HG02852 (cell line): ENCODE results near the gene SPOPL.
A peak's percentile ranks its signal among the peaks of the same experiment; 100 is the strongest.
"Not testable (repeated sequence)": the region's sequence is repeated elsewhere in the genome, so short reads cannot be mapped to it uniquely, and the experiment has no call there.

Experiments used
- ATAC-seq: cut with Tn5 transposase; IDR thresholded peaks from one replicate; pipeline ENCODE4 v1.9.1; 2021; ENCODE audit warnings: mild to moderate bottlenecking, moderate library complexity; ENCODE audit not compliant: unreplicated experiment

The SPOPL gene

GRCh38 chr2:138501425-138502254 lies at the start of gene SPOPL:
SPOPL (plus strand) TSS chr2:138501770; CDS start chr2:138550217, 48,447 bp downstream.
- ATAC-seq = peak; percentile 79

GRCh38 chr2:138452324-138452723 lies 49.2 kb upstream of the SPOPL start:
- no peak for ATAC-seq

DNA sequence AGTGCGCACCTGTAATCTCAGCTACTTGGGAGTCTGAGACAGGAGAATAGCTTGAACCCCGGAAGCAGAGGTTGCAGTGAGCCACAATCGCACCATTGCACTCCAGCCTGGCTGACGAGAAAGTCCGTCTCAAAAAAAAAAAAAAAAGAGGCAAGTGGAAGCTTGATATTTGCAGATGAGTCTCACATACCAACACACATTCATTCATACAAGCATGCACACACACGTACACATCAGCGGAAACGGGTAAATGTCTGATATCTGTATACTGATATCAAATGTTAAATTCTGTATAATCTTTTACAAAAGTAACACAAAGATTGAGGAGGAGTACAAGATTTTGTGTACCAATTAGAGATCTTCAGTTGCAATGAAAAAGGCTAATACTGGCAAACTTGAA lies 47.8 kb upstream of the SPOPL start:
- no peak for ATAC-seq

GRCh38 chr2:138454761-138455160 lies 46.8 kb upstream of the SPOPL start:
- no peak for ATAC-seq

DNA sequence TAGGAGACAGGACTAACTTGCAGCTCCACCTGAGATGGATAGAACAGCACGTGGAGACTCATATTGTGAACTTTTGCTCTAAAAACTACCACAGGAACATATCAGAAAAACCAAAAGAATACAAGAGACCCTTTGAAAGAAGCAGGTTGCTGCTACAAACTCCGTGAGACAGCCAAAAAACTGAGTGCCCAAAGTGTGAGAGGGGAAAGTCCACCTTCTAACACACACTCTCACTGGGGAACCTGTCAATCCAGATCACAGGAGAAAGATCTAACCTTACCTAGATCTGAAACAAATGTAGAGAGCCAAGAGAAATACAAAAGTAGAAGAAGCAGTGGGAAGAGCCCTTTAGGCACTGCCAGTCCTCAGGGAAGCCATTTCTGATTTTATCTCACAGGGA lies 46.3 kb upstream of the SPOPL start:
- ATAC-seq = no peak

DNA sequence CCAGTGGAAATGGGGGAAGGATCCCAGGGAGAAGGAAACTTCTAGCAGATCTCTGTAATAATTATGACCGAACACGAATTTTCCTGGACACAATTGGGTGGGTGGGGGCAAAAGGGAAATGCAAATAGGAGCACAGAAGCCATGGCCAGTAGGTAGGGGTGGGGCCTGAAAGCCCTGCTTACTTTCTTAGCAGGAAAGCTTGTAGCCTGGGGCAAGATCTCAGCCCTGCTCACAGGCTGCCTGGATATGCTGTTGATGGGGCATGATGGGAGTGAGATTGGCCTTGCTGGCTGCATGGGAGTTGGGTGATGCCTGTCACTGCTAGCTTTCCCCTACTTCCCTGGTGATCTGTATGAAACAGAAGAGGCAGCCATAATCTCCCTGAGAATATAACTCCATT lies 45.9 kb upstream of the SPOPL start:
- no peak for ATAC-seq

DNA sequence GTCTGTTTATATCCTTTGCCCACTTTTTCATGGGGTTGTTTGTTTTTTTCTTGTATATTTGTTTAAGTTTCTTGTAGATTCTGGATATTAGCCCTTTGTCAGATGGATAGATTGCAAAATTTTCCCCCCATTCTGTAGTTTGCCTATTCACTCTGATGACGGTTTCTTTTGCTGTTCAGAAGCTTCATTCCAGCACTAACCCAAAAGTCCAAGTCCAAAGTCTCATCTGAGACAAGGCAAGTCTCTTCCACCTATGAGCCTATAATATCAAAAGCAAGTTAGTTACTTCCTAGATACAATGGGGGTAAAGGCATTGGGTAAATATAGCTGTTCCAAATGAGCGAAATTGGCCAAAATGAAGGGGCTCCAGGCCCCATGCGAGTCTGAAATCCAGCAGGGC lies 38.9 kb upstream of the SPOPL start:
- ATAC-seq = not testable (repeated sequence)

- ATAC-seq = no peak
Observed at GRCh38 chr2:138468617-138469016, 33.0 kb upstream of the SPOPL start.

DNA sequence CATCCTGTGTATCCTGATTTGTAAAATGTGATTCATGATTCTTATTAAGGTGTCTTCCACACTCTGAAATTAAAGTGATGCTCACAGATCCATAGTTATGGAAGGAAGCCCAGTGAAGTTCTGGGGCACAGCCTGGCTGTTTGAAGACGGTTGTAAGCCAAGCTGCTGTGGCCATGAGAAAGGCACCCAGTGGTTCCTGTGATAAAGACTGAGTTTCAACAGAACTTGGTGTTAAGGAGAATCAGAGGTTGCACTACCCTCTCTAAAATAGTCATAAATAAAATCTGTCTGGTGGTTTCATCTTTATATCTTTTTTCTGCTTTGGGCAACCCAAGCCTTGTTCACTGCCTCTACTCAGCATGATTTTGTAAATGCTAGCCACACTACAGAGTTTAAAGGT lies 32.2 kb upstream of the SPOPL start:
- ATAC-seq = no peak

DNA sequence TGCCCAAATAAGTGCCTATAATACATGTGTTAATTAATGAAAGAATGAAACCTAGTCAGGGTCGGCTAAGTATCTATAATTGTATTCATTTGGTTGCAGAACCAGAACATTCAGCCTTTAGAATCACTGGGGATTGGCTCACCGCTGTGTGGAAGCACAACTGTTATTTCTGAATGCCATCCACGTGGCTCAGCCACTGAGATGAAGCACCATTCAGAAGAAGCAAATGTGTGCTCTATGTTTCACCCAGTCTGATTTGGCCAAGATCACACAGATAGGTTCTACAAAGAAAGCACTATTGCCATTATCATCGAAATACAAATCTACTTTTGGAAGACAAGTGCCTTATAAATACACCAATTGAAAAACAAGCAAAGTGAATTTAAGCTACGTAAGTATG lies 30.6 kb upstream of the SPOPL start:
- no peak for ATAC-seq

- no peak for ATAC-seq
Observed at GRCh38 chr2:138474100-138474825, 27.3 kb upstream of the SPOPL start.

- ATAC-seq = peak; percentile 95
Observed at GRCh38 chr2:138475277-138475776, 26.2 kb upstream of the SPOPL start.

GRCh38 chr2:138476186-138476585 lies 25.4 kb upstream of the SPOPL start:
- ATAC-seq = no peak

DNA sequence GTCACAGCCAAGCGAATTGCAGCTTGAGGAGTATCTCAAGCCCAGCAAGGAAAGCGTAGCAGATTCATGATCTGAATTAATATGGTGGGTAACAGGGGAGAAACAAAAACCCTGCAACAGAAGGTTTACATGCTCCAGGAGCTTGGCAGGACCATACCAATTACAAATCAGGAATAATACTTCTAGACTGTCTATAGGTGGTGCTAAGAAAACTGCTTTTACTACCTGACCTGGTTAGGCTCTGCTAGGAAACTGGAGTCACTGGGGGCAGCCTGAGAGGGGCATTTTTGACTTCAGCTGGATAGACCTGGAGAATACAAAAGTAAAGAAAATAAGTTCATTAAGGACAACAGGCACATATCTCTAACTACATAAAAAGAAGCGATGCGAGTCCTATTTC lies 24.6 kb upstream of the SPOPL start:
- ATAC-seq = no peak

GRCh38 chr2:138482796-138483195 lies 18.8 kb upstream of the SPOPL start:
- ATAC-seq = not testable (repeated sequence)

DNA sequence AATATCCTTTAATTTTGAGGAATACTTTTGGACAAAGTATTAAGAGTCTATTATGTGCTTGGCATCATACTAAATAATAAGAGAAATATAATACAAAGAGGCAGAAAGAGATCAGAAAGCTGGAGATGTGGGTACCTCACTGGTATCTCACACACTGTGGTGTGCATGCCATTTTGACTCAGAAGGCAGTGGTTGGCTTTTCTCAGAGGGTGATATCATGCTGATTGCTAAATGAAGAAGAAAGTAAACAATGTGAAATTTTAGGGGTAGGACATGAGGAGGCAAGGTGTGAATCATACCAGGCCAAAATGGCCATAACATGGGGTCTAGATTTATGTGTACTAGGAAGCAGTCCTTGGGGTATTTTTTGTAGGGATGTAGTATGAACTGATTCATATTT lies 16.6 kb upstream of the SPOPL start:
- ATAC-seq = no peak

DNA sequence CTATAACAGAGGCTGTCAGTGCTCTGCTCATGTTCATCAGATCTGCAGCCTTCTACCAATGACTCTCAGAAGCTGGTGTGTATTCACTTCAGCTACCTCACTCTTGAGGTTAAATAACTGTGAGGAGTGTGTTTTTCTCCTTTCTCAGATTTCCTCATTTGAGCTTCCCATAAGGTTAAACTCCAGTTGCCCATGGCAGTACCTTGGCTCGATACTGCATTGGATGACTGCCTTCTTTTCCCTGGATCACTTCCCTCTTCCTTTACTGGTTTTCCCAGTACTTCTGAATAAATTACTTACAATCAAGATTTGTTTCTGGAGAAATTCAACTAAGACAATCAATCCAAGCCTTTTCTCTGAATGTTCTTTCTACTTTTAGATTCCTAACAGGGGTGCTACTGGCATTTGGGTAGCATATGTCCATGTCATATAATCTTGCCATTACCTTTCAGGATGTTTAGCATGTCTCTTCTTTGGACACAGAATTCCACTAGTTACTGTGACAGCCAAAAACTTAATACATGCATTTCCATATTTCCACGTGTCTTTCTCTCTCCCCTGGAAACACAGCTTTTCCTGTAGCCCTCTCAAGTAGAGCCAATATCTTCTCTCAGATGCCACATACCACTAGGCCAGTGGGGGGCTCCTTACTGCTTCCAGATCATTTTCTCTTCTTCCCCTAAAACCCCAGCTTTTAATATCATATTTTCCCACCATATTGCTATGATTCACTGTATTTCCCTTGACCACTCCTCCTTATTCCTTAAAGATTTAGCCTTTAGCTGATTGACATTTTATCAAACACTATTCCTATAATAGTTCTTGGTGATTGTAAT lies 15.0 kb upstream of the SPOPL start:
- no peak for ATAC-seq

- no peak for ATAC-seq
Observed at GRCh38 chr2:138490673-138491494, 10.7 kb upstream of the SPOPL start.

- no peak for ATAC-seq
Observed at GRCh38 chr2:138491495-138491862, 10.1 kb upstream of the SPOPL start.

- no peak for ATAC-seq
Observed at GRCh38 chr2:138492160-138492559, 9.4 kb upstream of the SPOPL start.
